ENCODE data around the gene PRKAG2.
"Not testable (repeated sequence)": the region's sequence is repeated elsewhere in the genome, so short reads cannot be mapped to it uniquely, and the experiment has no call there.

The PRKAG2 gene

GRCh38 chr7:151782598-151783448, 94.1 kb downstream of the PRKAG2 start:
- peak; percentile 57 to 68 for DNase-seq

DNA sequence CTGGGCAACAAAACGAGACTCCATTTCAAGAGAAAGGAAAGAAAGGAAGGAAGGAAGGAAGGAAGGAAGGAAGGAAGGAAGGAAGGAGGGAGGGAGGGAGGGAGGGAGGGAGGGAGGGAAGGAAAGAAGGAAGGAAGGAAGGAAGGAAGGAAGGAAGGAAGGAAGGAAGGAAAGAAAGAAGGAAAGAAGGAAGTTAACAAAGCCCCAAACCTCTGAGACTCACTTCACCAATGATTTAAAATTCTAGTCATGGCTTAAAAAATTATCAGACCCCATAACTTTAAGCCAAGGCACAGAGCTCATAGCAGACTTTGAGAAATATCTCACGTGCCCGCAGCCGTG, 94.7 kb downstream of the PRKAG2 start:
- DNase-seq: not testable (repeated sequence)

GRCh38 chr7:151781161-151781845, 95.6 kb downstream of the PRKAG2 start:
- no peak for DNase-seq

- no peak for DNase-seq
These were observed 96.3 kb downstream of the PRKAG2 start for GRCh38 chr7:151780631-151781030.

DNA sequence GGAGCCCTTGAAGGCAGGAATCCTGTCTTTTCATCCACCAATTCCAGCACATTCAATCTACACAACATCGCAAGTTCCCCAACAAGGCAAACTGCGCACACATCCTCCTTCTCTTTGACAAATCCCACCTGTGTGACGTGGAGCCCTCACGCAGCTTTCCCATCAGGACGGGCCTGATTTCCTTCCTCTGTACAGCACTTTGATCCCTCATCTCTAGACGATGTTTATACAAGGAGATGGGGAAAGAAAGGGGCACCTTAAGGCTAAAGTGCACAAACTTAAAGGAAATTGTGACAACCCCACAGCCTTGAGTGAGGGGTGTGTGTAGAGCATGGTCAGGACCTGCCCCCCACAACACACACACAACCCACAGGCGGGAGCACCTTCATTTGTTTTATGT, 97.2 kb downstream of the PRKAG2 start:
- DNase-seq: no peak

DNA sequence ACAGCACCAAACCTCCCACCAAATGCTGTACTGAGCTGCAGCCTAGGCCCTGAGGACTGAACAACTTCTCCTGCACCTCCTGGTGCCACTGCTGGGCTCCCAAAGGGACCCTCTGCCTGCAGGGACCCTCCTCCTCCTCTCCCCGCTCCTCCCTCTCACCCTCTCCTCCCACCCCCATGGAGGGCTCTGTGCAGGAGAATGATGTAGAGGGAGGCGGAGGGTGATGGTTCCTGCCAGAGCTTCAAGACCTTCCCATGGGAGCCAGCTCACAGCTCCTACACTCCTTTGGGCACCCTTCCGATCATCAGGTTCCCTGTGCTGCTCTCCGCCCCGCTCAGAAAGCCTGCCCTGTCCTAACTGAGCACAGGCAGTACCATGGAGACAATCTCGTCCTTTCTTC, 97.7 kb downstream of the PRKAG2 start:
- no peak for DNase-seq

DNA sequence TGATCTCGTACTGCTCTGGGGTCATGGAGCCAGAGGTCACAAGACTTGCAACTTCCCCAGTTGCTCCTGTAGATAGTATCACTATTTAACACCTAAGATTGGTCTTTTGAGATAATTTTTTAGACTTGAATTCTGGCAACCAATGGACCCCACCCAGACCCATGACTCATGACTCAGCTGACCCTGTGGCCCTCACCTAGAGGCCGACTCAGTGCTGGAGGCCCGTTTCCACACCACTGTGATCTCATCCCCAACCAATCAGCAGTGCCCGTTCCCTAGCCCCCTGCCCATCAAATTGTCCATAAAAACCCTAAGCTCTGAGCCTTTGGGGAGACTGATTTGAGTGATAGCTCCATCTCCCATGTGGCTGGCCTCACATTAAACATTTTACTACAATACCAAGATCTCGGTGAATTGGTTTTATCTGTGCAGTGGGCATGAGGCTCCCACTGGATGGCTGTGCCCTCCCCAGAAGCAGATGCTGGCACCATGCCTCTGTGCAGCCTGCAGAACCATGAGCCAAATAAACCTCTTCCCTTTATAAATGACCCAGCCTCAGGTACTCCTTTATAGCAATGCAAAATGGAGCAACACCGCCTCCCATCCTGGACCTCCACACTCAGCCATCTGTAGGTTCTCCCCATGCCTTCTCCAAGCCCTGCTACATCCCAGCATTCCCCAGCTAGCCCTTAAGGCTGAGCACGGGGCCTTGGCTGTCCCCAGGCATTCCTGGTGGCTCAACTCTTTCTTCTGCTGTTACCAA, 98.8 kb downstream of the PRKAG2 start:
- no peak for DNase-seq

- DNase-seq: no peak
These were observed 99.4 kb downstream of the PRKAG2 start for GRCh38 chr7:151777495-151777880.

- no peak for DNase-seq
These were observed 99.9 kb downstream of the PRKAG2 start for GRCh38 chr7:151776876-151777494.

DNA sequence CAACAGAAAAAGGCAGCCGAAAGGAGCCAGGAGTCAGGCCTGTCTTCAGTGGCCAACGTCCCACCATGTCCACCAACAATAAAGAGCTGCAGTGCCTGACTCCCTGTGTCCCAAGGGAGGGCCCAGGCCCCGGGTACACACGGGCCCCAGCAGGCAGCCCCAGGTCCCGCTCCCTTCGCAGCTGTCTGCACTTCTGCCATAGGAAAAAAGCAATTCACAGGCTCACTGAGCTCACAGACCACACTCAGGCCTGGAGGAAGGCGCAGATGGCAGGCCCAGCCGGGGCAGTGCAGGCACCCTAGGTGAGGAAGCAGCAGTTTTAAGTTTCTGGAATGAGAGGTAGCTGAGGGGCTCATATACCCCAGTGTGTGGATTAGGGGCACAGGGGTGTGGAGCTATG, 100.5 kb downstream of the PRKAG2 start:
- DNase-seq: no peak

GRCh38 chr7:151775547-151776443, 101.1 kb downstream of the PRKAG2 start:
- DNase-seq: no peak

- no peak for DNase-seq
These were observed 102.0 kb downstream of the PRKAG2 start for GRCh38 chr7:151774951-151775350.

DNA sequence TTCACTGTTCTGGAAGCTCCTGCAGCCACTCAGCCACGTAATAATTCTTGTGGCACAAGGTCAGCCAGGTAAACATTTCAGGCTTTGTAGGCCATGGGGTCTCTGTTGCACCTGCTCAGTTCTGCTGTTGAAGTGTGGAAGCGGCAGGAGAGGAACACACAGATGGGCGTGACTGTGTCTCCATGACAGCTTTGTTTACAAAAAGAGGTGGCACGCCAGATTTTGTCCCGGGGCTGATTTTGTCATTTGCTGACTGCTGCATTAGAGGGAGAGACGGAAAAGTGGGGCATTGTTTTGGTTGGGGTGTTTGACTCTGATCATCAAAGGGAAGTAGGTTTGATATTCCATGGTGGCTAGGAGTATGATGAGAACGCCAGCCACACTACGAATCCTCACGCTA, 103.1 kb downstream of the PRKAG2 start:
- no peak for DNase-seq

DNA sequence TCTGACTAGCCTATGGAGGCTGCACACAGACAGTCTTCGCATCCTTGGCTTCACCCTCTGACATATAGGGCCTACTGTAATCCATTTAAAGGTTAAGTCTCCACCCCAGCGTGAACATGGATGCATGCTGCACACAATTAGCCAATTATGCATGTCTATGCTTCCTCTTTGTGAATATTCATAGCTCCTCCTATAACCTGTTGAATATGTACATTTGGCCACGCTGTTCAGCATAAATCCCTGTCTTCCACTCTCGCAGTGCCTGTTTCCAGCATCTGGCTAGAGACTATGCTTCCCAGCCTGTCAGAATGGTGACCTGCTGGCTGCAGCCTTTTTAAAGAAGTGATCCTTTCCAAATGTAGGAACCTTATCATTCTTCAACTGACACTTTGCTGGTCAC, 106.7 kb downstream of the PRKAG2 start:
- DNase-seq: no peak

- peak in 1 of 2 donors; percentile 29 for DNase-seq
These were observed 107.6 kb downstream of the PRKAG2 start for GRCh38 chr7:151769188-151769821.

- DNase-seq: no peak
These were observed 108.1 kb downstream of the PRKAG2 start for GRCh38 chr7:151768805-151769187.

- DNase-seq: no peak
These were observed 109.4 kb downstream of the PRKAG2 start for GRCh38 chr7:151767557-151767956.

GRCh38 chr7:151764056-151764920, 112.6 kb downstream of the PRKAG2 start:
- DNase-seq: no peak

DNA sequence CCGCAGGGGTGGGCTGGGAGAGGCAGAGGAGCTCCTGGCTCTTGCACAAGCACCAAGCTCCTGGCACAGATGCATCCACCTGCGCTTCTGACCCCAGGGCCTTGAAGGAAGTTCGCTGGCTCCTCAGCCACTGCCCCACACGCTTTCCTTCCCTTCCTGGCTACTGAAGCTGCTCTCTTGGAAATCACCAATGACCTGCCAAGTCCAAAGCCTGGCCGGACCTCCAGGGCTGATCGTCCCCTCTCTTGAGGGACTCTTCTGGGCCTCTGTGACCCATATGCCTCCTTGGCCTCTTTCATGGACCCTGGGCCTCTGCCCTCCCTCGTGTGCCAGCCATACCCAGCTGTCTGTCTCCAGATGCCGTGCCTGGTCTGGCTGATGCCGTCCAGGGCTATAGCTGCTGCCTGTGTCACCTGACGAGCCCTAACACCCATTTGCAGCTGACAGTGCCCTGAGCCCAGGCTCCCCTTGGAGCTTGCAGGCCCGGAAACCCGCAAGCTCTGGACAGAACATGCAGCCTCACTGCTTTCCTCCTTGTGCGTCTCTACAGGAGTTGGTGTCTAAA, 113.4 kb downstream of the PRKAG2 start:
- no peak for DNase-seq

DNA sequence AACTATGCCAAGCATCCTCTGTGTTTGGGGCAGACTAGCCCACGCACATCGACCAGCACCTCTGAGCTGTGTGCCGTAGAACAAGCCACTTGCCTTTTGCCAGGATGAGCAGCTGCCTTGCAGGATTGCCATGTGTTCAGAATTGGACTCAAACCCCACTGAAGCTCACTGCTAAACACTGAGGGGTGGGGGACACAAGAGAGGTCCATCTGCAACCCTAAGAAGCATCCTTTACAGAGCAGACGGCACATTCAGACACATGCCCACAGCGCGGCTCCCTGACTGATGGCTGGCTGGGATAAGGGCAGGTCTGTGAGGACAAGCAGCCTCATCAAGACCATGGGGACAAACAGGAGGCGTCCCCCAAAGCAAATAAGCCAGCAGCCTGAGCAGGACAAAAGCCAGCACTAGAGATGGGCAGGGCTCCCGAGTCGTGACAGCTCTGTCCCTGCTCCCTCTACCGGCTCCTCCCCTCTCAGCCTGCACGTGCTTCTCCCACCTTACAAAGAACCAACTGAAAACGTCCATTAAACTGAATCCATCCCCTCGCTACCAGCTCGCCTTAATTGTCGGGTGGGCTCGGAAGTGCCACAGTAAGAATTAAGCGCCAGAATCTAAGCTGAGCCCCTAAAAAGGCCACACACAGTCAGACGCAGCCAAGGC, 114.2 kb downstream of the PRKAG2 start:
- DNase-seq: no peak
